ENCODE data around the gene USP19.

DNA sequence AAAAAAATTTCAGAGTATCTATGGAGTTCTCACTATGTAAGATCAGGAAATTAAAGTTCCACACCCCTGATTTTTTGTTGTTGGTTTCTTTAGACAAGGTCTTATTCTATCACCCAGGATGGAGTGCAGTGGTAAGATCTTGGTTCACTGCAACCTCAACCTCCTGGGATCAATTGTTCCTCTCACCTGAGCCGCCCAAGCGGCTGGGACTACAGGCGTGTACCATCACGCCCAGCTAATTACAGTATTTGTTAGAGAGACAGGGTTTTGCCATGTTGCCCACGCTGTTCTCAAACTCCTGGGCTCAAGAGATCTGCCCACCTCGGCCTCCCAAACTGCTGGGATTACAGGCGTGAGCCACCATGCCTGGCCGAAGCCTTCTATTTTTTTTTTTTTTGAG, 39.2 kb downstream of the USP19 start:
- TF ChIP-seq POLR2A (IDR thresholded peaks at IDR 0.05; ENCODE audit: low read depth, low read length) (no peak), TAF1 (IDR thresholded peaks at IDR 0.05; ENCODE audit: borderline replicate concordance, low read depth, low read length) (no peak), POLR2AphosphoS5 (IDR thresholded peaks at IDR 0.05; ENCODE audit: low read depth, low read length) (no peak)

All from GM12892 (cell line).